Stimulated activated CD4-positive, alpha-beta T cell treated with anti-CD3 and anti-CD28 coated beads, Interleukin-2, amount 100 ng/mL, for 24 hours (primary cell): ENCODE results near the gene WIPF2.

Source experiments
- DNase-seq, 2 donors: peaks; one replicate each; pipeline ENCODE4 v3.0.0-alpha.2; 2020

The WIPF2 gene

GRCh38 chr17:40327735-40328385 is 108.8 kb downstream of the WIPF2 start:
- DNase-seq: no peak

DNA sequence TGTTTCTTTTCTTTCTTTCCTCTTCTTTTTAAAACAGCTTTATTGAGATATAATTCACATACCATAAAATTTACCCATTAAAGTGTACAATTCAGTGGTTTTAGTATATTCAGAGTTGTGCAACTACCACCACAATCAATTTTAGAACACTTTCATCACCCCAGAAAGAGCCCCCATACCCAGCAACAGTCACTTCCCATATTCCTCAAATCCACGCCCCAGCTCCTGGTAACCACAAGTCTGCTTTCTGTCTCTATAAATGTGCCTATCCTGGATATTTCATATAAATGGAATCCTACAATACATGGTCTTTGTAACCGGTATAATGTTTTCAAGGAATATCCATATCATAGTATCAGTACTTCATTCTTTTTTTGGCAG is 109.3 kb downstream of the WIPF2 start:
- no peak for DNase-seq

- DNase-seq: no peak
Measured at GRCh38 chr17:40329839-40330794, 111.0 kb downstream of the WIPF2 start.

GRCh38 chr17:40330850-40331470 is 111.9 kb downstream of the WIPF2 start:
- DNase-seq: no peak

GRCh38 chr17:40331743-40332641 is 112.9 kb downstream of the WIPF2 start:
- no peak for DNase-seq
